Loucy (cell line): Measurements from ENCODE around the gene SLC26A9.

Source experiments
- H2AFZ ChIP-seq: fragments of 200-600 bp; sonication (generic); 2 replicates; pipeline ENCODE4 v1.6.0; 2016; ENCODE audit warnings: antibody characterized with exemption, mild to moderate bottlenecking, low read length, moderate library complexity
- H3F3A ChIP-seq: fragments of 200-600 bp; 2 replicates; pipeline ENCODE4 v1.6.0; 2016; ENCODE audit warnings: antibody characterized with exemption, low read depth, mild to moderate bottlenecking
- H3K27me3 ChIP-seq: fragments of 200-600 bp; sonication (generic); 2 replicates; pipeline ENCODE4 v1.6.1; 2014; ENCODE audit warnings: low read length, mild to moderate bottlenecking; ENCODE audit not compliant: insufficient read depth, poor library complexity, severe bottlenecking
- H3K36me3 ChIP-seq: fragments of 200-600 bp; sonication (generic); 2 replicates; pipeline ENCODE4 v1.6.1; 2016; ENCODE audit warnings: low read length; ENCODE audit not compliant: insufficient read depth
- H3K4me1 ChIP-seq: fragments of 200-600 bp; sonication (generic); 2 replicates; pipeline ENCODE4 v1.5.1; 2014; ENCODE audit warnings: low read length, mild to moderate bottlenecking; ENCODE audit not compliant: insufficient read depth, poor library complexity, severe bottlenecking
- H3K4me2 ChIP-seq: fragments of 200-600 bp; sonication (generic); 2 replicates; pipeline ENCODE4 v1.6.0; 2014; ENCODE audit warnings: antibody characterized with exemption, low read length, low read depth, mild to moderate bottlenecking; ENCODE audit not compliant: poor library complexity, severe bottlenecking
- H3K4me3 ChIP-seq: fragments of 200-600 bp; sonication (generic); 2 replicates; pipeline ENCODE4 v1.5.1; 2014; ENCODE audit warnings: low read length, mild to moderate bottlenecking, mixed read lengths; ENCODE audit not compliant: poor library complexity, severe bottlenecking
- H3K79me2 ChIP-seq: fragments of 200-600 bp; sonication (generic); 2 replicates; pipeline ENCODE4 v1.6.1; 2014; ENCODE audit warnings: low read length; ENCODE audit not compliant: insufficient read depth
- H3K9ac ChIP-seq: fragments of 200-600 bp; sonication (generic); 2 replicates; pipeline ENCODE4 v1.6.0; 2014; ENCODE audit warnings: mild to moderate bottlenecking, low read depth, low read length, moderate library complexity; ENCODE audit not compliant: poor library complexity, severe bottlenecking
- H3K9me2 ChIP-seq: fragments of 200-600 bp; sonication (generic); replicated peaks from 2 replicates; pipeline ENCODE4 v1.6.1; 2016; ENCODE audit warnings: low read depth, low read length, mixed read lengths
- H3K9me3 ChIP-seq: fragments of 200-600 bp; sonication (generic); 2 replicates; pipeline ENCODE4 v1.6.1; 2014; ENCODE audit warnings: mild to moderate bottlenecking, antibody characterized with exemption, low read length, low read depth; ENCODE audit not compliant: insufficient read depth
- H4K20me1 ChIP-seq: fragments of 200-600 bp; sonication (generic); 2 replicates; pipeline ENCODE4 v1.6.0; 2014; ENCODE audit warnings: antibody characterized with exemption, low read length, mild to moderate bottlenecking; ENCODE audit not compliant: insufficient read depth, poor library complexity, severe bottlenecking
- EZH2phosphoT487 ChIP-seq: fragments of 200-600 bp; IDR thresholded peaks from 2 replicates; pipeline ENCODE4 v1.6.1; 2018; ENCODE audit warnings: antibody characterized with exemption, mild to moderate bottlenecking, moderate library complexity, borderline replicate concordance
- TF ChIP-seq, protein P1 (sequence below): fragments of 200-600 bp; sonication (generic); conservative IDR thresholded peaks from 2 replicates; pipeline ENCODE4 v1.5.1; 2014; ENCODE audit warnings: mild to moderate bottlenecking, antibody characterized with exemption, low read length

SLC26A9 gene

DNA sequence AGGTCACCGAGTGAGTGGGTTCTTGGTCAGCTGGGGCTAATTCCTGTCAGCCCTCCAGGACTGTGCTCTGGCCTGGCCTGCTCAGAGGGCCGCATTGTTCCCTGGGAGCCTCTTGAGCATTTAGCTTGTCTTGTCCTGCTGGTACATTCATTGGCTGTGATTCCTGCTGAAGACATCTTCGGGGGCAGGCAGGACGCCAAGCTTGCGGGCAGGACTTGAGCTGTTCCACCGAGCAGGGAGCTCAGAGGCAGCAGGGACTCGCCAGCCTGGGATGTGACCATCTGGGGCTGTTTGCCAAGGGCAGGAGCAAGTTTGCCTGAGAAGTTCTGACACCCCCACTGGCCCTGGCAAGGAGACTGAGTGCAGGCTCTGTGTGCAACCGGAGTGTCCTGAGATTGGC, 7.0 kb upstream of the SLC26A9 start:
- TF ChIP-seq, protein P1, sequence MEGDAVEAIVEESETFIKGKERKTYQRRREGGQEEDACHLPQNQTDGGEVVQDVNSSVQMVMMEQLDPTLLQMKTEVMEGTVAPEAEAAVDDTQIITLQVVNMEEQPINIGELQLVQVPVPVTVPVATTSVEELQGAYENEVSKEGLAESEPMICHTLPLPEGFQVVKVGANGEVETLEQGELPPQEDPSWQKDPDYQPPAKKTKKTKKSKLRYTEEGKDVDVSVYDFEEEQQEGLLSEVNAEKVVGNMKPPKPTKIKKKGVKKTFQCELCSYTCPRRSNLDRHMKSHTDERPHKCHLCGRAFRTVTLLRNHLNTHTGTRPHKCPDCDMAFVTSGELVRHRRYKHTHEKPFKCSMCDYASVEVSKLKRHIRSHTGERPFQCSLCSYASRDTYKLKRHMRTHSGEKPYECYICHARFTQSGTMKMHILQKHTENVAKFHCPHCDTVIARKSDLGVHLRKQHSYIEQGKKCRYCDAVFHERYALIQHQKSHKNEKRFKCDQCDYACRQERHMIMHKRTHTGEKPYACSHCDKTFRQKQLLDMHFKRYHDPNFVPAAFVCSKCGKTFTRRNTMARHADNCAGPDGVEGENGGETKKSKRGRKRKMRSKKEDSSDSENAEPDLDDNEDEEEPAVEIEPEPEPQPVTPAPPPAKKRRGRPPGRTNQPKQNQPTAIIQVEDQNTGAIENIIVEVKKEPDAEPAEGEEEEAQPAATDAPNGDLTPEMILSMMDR, result no peak
- TF ChIP-seq EZH2phosphoT487, result no peak

DNA sequence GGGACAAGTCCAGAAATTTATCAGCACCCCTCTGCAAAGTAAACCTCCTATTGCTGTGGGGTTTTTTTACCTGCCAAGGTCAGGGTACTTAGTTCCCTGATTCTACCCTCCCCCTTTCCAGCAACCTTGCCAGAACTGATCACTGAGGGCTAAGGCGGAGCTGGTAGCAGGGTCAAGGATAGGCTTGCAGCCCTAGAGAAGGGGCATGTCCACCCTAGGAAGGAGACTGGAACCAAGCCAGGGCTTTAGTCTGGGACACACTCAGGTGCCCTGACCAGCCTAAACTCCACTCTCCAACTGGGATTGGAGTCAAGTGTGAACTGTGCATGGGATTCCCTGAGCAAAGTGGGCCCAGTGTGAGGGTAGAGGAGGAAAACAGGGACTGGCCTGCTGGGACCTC, 6.5 kb upstream of the SLC26A9 start:
- Histone ChIP-seq H2AFZ (no peak overlapping the region), H3K9me3 (no peaks in the 10 kb centered on the region), H3K9ac (no peak overlapping the region), H3K4me3 (no peak overlapping the region), H3K27me3 (no peaks in the 10 kb centered on the region), H3K79me2 (no peaks in the 10 kb centered on the region), H3F3A (no peaks in the 10 kb centered on the region), H3K36me3 (no peaks in the 10 kb centered on the region), H3K4me2 (no peak overlapping the region), H3K4me1 (no peaks in the 10 kb centered on the region), H4K20me1 (no peaks in the 10 kb centered on the region), H3K9me2 (no peaks in the 10 kb centered on the region)
- TF ChIP-seq EZH2phosphoT487, result no peak
- TF ChIP-seq, protein P1, result no peak

More for the DNA sequence above, 7.0 kb upstream of the SLC26A9 start:
- Histone ChIP-seq H2AFZ (no peak overlapping the region), H3K4me1 (no peaks in the 10 kb centered on the region), H3K36me3 (no peaks in the 10 kb centered on the region), H3K9me2 (no peaks in the 10 kb centered on the region), H3K4me2 (no peak overlapping the region), H3K9ac (no peak overlapping the region), H3K27me3 (no peaks in the 10 kb centered on the region), H3K9me3 (no peaks in the 10 kb centered on the region), H3F3A (no peaks in the 10 kb centered on the region), H3K4me3 (no peak overlapping the region), H4K20me1 (no peaks in the 10 kb centered on the region), H3K79me2 (no peaks in the 10 kb centered on the region)

DNA sequence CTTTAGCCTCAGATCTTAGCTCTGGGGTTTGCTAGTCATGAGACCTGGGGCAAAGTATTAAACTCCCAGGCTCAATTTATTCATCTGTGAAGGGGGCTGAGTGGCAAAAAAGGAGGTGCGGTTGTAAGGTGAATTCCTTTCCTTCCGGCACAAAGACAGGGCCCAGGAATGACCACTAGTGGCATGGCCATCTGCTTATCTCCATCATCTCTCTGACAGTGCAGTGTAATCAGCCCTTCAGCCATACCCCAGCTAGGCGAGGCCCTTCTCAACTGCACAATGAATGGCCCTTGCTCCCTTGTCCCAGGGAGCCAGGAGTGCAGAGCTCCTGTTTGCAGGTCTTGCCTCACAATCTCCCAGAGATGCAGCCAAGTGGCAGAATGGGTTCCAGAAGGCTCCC, 5.6 kb upstream of the SLC26A9 start:
- Histone ChIP-seq H3K79me2 (no peaks in the 10 kb centered on the region), H3K27me3 (no peaks in the 10 kb centered on the region), H3K9me2 (no peaks in the 10 kb centered on the region), H3K9me3 (no peaks in the 10 kb centered on the region), H3F3A (no peaks in the 10 kb centered on the region), H2AFZ (no peak overlapping the region), H3K4me3 (no peak overlapping the region), H3K4me1 (no peaks in the 10 kb centered on the region), H3K4me2 (no peak overlapping the region), H3K36me3 (no peaks in the 10 kb centered on the region), H4K20me1 (no peaks in the 10 kb centered on the region), H3K9ac (no peak overlapping the region)
- TF ChIP-seq, protein P1, result no peak
- TF ChIP-seq EZH2phosphoT487, result no peak
